ENCODE results near the gene RNF175.

RNF175 gene

GRCh38 chr4:153789741-153790499 is 30.1 kb upstream of the RNF175 start:
- DNase-seq (ENCODE audit: extremely low read depth, low read depth): no peak
- no peak for TF ChIP-seq CTCF (IDR thresholded peaks at IDR 0.05; ENCODE audit: low read depth, low read length)

- no peak for TF ChIP-seq CTCF (IDR thresholded peaks at IDR 0.05; ENCODE audit: low read depth, low read length)
- DNase-seq (ENCODE audit: extremely low read depth, low read depth): no peak
These were observed 28.8 kb upstream of the RNF175 start, which contains the start of gene SFRP2 for GRCh38 chr4:153788413-153789276. TSS of gene SFRP2 (minus strand) at chr4:153789083. CDS start at chr4:153788835, 248 bp downstream.

- no peak for DNase-seq (ENCODE audit: extremely low read depth, low read depth)
- TF ChIP-seq CTCF (IDR thresholded peaks at IDR 0.05; ENCODE audit: low read depth, low read length): no peak
These were observed 28.2 kb upstream of the RNF175 start for GRCh38 chr4:153788051-153788412.

GRCh38 chr4:153787575-153787974 is 27.8 kb upstream of the RNF175 start:
- DNase-seq (ENCODE audit: extremely low read depth, low read depth): no peak
- TF ChIP-seq CTCF (IDR thresholded peaks at IDR 0.05; ENCODE audit: low read depth, low read length): no peak

- no peak for DNase-seq (ENCODE audit: extremely low read depth, low read depth)
- TF ChIP-seq CTCF (IDR thresholded peaks at IDR 0.05; ENCODE audit: low read depth, low read length): no peak
These were observed 27.3 kb upstream of the RNF175 start for GRCh38 chr4:153787061-153787560.

GRCh38 chr4:153785910-153786721 is 26.3 kb upstream of the RNF175 start:
- no peak for DNase-seq (ENCODE audit: extremely low read depth, low read depth)
- TF ChIP-seq CTCF (IDR thresholded peaks at IDR 0.05; ENCODE audit: low read depth, low read length): peak; percentile 53
